Panc1 (cell line): Measurements from ENCODE around the gene TBC1D22A. TPM values are rescaled to one million over a fixed set of nuclear protein-coding genes. Genes with fewer than 3 reads are reported as not detected.

ENCODE experiments used
- ATAC-seq: fragments of 200-7000 bp; cut with Tn5 transposase; 2 replicates; pipeline ENCODE4 v1.9.1; 2020; ENCODE audit warnings: mild to moderate bottlenecking, moderate library complexity
- BruUV-seq: library from RNA; stranded (reverse); fragments of 400-500 nt; replicated peaks from 2 replicates; lab custom pipeline; 2021; lab: Mats Ljungman, UMichigan
- CTCF ChIA-PET: fragments of 300-600 bp; sonication (Branson Sonifier 250); formaldehyde crosslinking; loops from one replicate; lab custom pipeline; 2022; ENCODE audit warnings: antibody characterized with exemption; lab: Charles Lee
- POLR2A ChIA-PET: fragments of 300-600 bp; sonication (Branson Sonifier 250); formaldehyde crosslinking; loops from one replicate; lab custom pipeline; 2022; ENCODE audit warnings: antibody characterized with exemption; lab: Charles Lee
- DNase-seq: peaks from one replicate; pipeline ENCODE4 v3.0.0-alpha.2; 2010; ENCODE audit warnings: low read depth, low spot score
- H3K27ac ChIP-seq: 2 replicates; pipeline ENCODE4 v1.5.1; 2011; ENCODE audit warnings: mild to moderate bottlenecking, low read length, inconsistent platforms
- H3K27me3 ChIP-seq: fragments of 200-500 bp; sonication (Bioruptor generic); 2 replicates; pipeline ENCODE4 v1.6.0; 2014; ENCODE audit warnings: low read length, inconsistent platforms; ENCODE audit not compliant: control insufficient read depth, insufficient read depth
- H3K36me3 ChIP-seq: fragments of 200-500 bp; sonication (Bioruptor generic); 2 replicates; pipeline ENCODE4 v1.5.1; 2014; ENCODE audit warnings: inconsistent platforms, mild to moderate bottlenecking, low read length, moderate library complexity; ENCODE audit not compliant: control insufficient read depth, insufficient read depth
- H3K4me1 ChIP-seq: 2 replicates; pipeline ENCODE4 v1.5.1; 2011; ENCODE audit warnings: inconsistent platforms, mild to moderate bottlenecking, low read length, moderate library complexity; ENCODE audit not compliant: control insufficient read depth, insufficient read depth
- H3K4me3 ChIP-seq, 2 experiments: 2 replicates each; pipeline ENCODE4 v1.5.1; 2011 to 2012; ENCODE audit warnings: low read depth in 2 of 2, low read length in 2 of 2, mild to moderate bottlenecking in 2 of 2, inconsistent platforms in 1 of 2, moderate library complexity in 1 of 2
- H3K9me3 ChIP-seq: fragments of 200-500 bp; sonication (Bioruptor generic); 2 replicates; pipeline ENCODE4 v1.5.1; 2014; ENCODE audit warnings: low read depth, mild to moderate bottlenecking, inconsistent platforms, low read length, moderate library complexity; ENCODE audit not compliant: control insufficient read depth, insufficient read depth
- CTCF ChIP-seq: fragments of 450-650 bp; IDR thresholded peaks from 2 replicates; pipeline ENCODE4 v1.5.1; 2017; ENCODE audit warnings: mild to moderate bottlenecking
- POLR2AphosphoS5 ChIP-seq: IDR thresholded peaks from 2 replicates; pipeline ENCODE4 v1.6.1; 2012; ENCODE audit warnings: mild to moderate bottlenecking, low read depth, low read length, moderate library complexity
- REST ChIP-seq, 2 experiments: IDR thresholded peaks; 2 replicates each; pipeline ENCODE4 v1.6.1; 2011 to 2012; ENCODE audit warnings: low read depth in 2 of 2, control low read depth in 1 of 2, low read length in 1 of 2, mild to moderate bottlenecking in 1 of 2, moderate library complexity in 1 of 2; ENCODE audit not compliant: insufficient read depth in 1 of 2
- SIN3A ChIP-seq: IDR thresholded peaks from 2 replicates; pipeline ENCODE4 v1.6.1; 2012; ENCODE audit warnings: low read depth, mild to moderate bottlenecking, low read length, moderate library complexity, borderline replicate concordance; ENCODE audit not compliant: insufficient read depth
- TCF7L2 ChIP-seq: IDR thresholded peaks from 2 replicates; pipeline ENCODE4 v1.6.1; 2011; ENCODE audit warnings: mild to moderate bottlenecking, low read depth, low read length, inconsistent platforms
- in situ Hi-C: cut with HindIII; loops from 2 replicates; pipeline ENCODE4 v1.10.0; 2016; ENCODE audit warnings: low sequenced_read_pairs, low pct_unique_long_range_greater_than_20kb
- intact Hi-C: fragments of 100-400 bp; cut with micrococcal nuclease; formaldehyde crosslinking; loops from one replicate; pipeline ENCODE4 v1.10.0; 2022; ENCODE audit not compliant: unreplicated experiment
- total RNA-seq: library from RNA; stranded (reverse); gene quantifications from one replicate; pipeline ENCODE4 v1.2.1, GENCODE V29; 2021; ENCODE audit not compliant: unreplicated experiment

The TBC1D22A gene
- total RNA-seq, 1 experiment from 2014 or later: 28.7 TPM

GRCh38 chr22:46998331-46998730 lies 235.9 kb downstream of the TBC1D22A start:
- POLR2A ChIA-PET: no interaction called here
- CTCF ChIA-PET: no interaction called here
- intact Hi-C loops: no loop called here
- no peaks in the 10 kb centered on the region for H3K36me3 ChIP-seq
- no peaks in the 10 kb centered on the region for H3K9me3 ChIP-seq
- TF ChIP-seq CTCF: no peak
- no TSS peak for BruUV-seq
- no peak overlapping the region for H3K4me3 ChIP-seq
- DNase-seq (no peak), ATAC-seq (no peak)
- in situ Hi-C loops: no loop called here
- no peaks in the 10 kb centered on the region for H3K27me3 ChIP-seq
- no peak overlapping the region for H3K27ac ChIP-seq
- no peaks in the 10 kb centered on the region for H3K4me1 ChIP-seq

GRCh38 chr22:47000256-47000655 lies 237.8 kb downstream of the TBC1D22A start:
- in situ Hi-C loops: no loop called here
- no peak for TF ChIP-seq TCF7L2
- TF ChIP-seq POLR2AphosphoS5: no peak
- TF ChIP-seq SIN3A: no peak
- no peak for TF ChIP-seq CTCF
- no peak for TF ChIP-seq REST (IDR thresholded peaks at IDR 0.05; ENCODE audit: insufficient read depth in 1 of 2, low read depth in 2 of 2, low read length in 1 of 2)
- Histone ChIP-seq H3K36me3 (no peaks in the 10 kb centered on the region), H3K9me3 (no peaks in the 10 kb centered on the region), H3K4me3 (no peak overlapping the region), H3K27me3 (no peaks in the 10 kb centered on the region), H3K27ac (no peak overlapping the region), H3K4me1 (no peaks in the 10 kb centered on the region)
- intact Hi-C loops: no loop called here
- ATAC-seq (no peak), DNase-seq (no peak)
- ChIA-PET POLR2A (no interaction called here), CTCF (no interaction called here)
- BruUV-seq: no TSS peak

- ChIA-PET POLR2A (no interaction called here), CTCF (no interaction called here)
- H3K27ac ChIP-seq: no peak overlapping the region
- H3K4me3 ChIP-seq: no peak overlapping the region
- TF ChIP-seq CTCF: no peak
- no peak for TF ChIP-seq REST (IDR thresholded peaks at IDR 0.05; ENCODE audit: insufficient read depth in 1 of 2, low read depth in 2 of 2, low read length in 1 of 2)
- no peak for TF ChIP-seq SIN3A
- no peak for TF ChIP-seq TCF7L2
- TF ChIP-seq POLR2AphosphoS5: no peak
- no peaks in the 10 kb centered on the region for H3K27me3 ChIP-seq
- H3K4me1 ChIP-seq: no peaks in the 10 kb centered on the region
- no peaks in the 10 kb centered on the region for H3K9me3 ChIP-seq
- no TSS peak for BruUV-seq
- in situ Hi-C loops: no loop called here
- ATAC-seq (no peak), DNase-seq (no peak)
- H3K36me3 ChIP-seq: no peaks in the 10 kb centered on the region
- intact Hi-C loops: no loop called here
Measured at GRCh38 chr22:47000888-47001287, 238.4 kb downstream of the TBC1D22A start.
